Adrenal gland (tissue), 5 donors: ENCODE results near the gene ATP6V0A4.

Source experiments
- CTCF ChIP-seq, 6 experiments: fragments of 450-650 bp in 4 of 6; fragments of 200-600 bp in 2 of 6; sonication (generic) in 1 of 6; IDR thresholded peaks; 1 replicate in 5 of 6; 2 replicates in 1 of 6; pipeline versions ENCODE4 v1.5.1 to v1.8.0; 2016 to 2021; ENCODE audit warnings: antibody characterized with exemption in 6 of 6, mild to moderate bottlenecking in 2 of 6, moderate library complexity in 1 of 6
- POLR2A ChIP-seq, 2 donors: fragments of 450-650 bp; IDR thresholded peaks; one replicate each; pipeline ENCODE4 v1.6.1; 2017; ENCODE audit warnings: antibody characterized with exemption in 2 of 2, mild to moderate bottlenecking in 2 of 2, moderate library complexity in 1 of 2
- donor health status: DM: no; HTN: no; CAD: no.

DNA sequence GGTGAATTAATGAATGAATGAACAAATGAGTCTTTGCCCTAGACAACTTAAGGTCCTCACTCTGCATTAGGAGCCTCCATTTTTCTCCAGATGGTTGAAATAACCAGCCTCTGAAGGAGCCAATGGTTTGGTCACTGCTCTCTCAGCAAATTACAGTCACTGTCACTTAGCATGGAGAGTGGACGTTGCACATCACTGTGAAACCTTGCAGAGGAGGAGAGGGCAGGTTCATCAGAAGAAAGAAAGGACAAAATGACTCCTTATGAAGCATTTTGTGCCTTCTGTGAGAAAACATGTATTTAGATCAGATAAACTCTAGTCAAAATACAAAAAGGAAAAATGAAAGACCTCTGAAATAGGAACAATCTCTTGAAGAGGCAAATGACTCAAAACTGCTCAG lies 6.6 kb upstream of the ATP6V0A4 start:
- TF ChIP-seq CTCF (IDR thresholded peaks at IDR 0.05) = no peak
- no peak for TF ChIP-seq POLR2A (IDR thresholded peaks at IDR 0.05)
